AG04449 (cell line): ENCODE data around the gene LRMDA.
A peak's percentile ranks its signal among the peaks of the same experiment; 100 is the strongest.

Experiments
- CTCF ChIA-PET: fragments of 350-600 bp; formaldehyde crosslinking; extraction: SDS; loops from one replicate; lab custom pipeline; 2021; ENCODE audit warnings: antibody characterized with exemption; lab: Yijun Ruan, JAX
- POLR2A ChIA-PET: fragments of 400-600, 350-600 bp; formaldehyde crosslinking; extraction: SDS; loops from one replicate; lab custom pipeline; 2020; ENCODE audit warnings: antibody characterized with exemption, inconsistent platforms; lab: Yijun Ruan, JAX
- DNase-seq: peaks from one replicate; pipeline ENCODE4 v3.0.0-alpha.2; 2010; ENCODE audit warnings: low read depth, low spot score
- H3K4me3 ChIP-seq: 2 replicates; pipeline ENCODE4 v1.5.1; 2011; ENCODE audit warnings: low read depth, mild to moderate bottlenecking, control low read depth, low read length
- CTCF ChIP-seq: IDR thresholded peaks from one replicate; pipeline ENCODE4 v1.5.1; 2011; ENCODE audit warnings: mild to moderate bottlenecking, moderate library complexity, low read length, control low read depth, inconsistent platforms; ENCODE audit not compliant: insufficient read depth; ENCODE audit errors: missing control alignments

LRMDA gene

DNA sequence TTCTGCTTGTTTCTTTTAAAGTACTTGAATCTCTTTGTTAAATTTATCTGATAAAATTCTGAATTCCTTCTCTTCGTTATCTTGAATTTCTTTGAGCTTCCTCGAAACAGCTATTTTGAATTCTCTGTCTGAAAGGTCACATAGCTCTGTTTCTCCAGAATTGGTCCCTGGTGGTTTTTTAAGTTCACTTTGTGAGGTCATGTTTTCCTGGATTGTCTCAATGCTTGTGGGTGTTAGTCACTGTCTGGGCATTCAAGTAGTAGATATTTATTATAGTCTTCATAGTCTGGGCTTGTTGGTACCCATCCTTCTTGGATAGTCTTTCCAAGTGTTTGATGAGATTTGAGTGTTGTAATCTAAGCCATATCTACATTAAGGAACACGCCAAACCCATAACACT is 1060.6 kb downstream of the LRMDA start:
- H3K4me3 ChIP-seq: no peak overlapping the region
- DNase-seq: peak; percentile 56
- POLR2A ChIA-PET: interaction anchor here (0.6 to 0.7 kb wide), 2 partner anchors 156 to 419 kb away, joined by 3 read pairs; no protein-coding TSS in a partner anchor
- CTCF ChIA-PET: interaction anchor here (1.0 kb wide), 1 partner anchor 54 kb away, joined by 3 read pairs; no protein-coding TSS in a partner anchor
- TF ChIP-seq CTCF: no peak

GRCh38 chr10:76492678-76493472 is 1061.5 kb downstream of the LRMDA start:
- TF ChIP-seq CTCF: no peak
- ChIA-PET POLR2A (no interaction called here), CTCF (no interaction called here)
- no peak overlapping the region for H3K4me3 ChIP-seq
- no peak for DNase-seq

- ChIA-PET POLR2A (no interaction called here), CTCF (no interaction called here)
- no peak for DNase-seq
- TF ChIP-seq CTCF: no peak
- H3K4me3 ChIP-seq: no peak overlapping the region
These were observed 1066.2 kb downstream of the LRMDA start for GRCh38 chr10:76497666-76498065.

DNA sequence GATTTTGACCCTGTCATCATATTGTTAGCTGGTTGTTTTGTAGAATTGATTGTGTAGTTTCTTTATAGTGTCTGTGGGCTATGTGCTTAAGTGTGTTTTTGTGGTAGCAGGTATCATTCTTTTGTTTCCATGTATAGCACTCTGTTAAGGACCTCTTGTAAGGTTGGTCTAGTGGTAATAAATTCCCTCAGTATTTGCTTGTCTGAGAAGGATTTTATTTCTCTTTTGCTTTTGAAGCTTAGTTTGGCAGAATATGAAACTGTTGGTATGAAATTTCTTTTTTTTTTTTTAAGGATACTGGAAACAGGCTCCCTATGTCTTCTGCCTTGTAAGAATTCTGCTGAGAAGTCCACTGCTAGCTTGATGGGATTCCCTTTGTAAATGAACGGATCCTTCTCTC is 1073.4 kb downstream of the LRMDA start:
- ChIA-PET CTCF (interaction anchor here (1.1 kb wide), 1 partner anchor 10 kb away, joined by 3 read pairs; no protein-coding TSS in a partner anchor), POLR2A (no interaction called here)
- no peak overlapping the region for H3K4me3 ChIP-seq
- no peak for DNase-seq
- TF ChIP-seq CTCF: no peak

GRCh38 chr10:76509446-76509845 is 1078.0 kb downstream of the LRMDA start:
- DNase-seq: no peak
- CTCF ChIA-PET: interaction anchor here (1.1 to 1.2 kb wide), 2 partner anchors 9 to 13 kb away, joined by 3 to 4 read pairs; no protein-coding TSS in a partner anchor
- POLR2A ChIA-PET: no interaction called here
- H3K4me3 ChIP-seq: no peak overlapping the region
- no peak for TF ChIP-seq CTCF

- POLR2A ChIA-PET: no interaction called here
- no peak overlapping the region for H3K4me3 ChIP-seq
- TF ChIP-seq CTCF: no peak
- no peak for DNase-seq
- CTCF ChIA-PET: no interaction called here
These were observed 1082.9 kb downstream of the LRMDA start for GRCh38 chr10:76514321-76514720.
